ENCODE data around the gene MAPKAP1. TPM values are rescaled to one million over a fixed set of nuclear protein-coding genes. Genes with fewer than 3 reads are reported as not detected.

The MAPKAP1 gene
- total and polyA plus RNA-seq, 4 donors: 44.5 to 64.0 (median 62.6) TPM

- peak in 1 of 6 donors; percentile 54 for DNase-seq (ENCODE audit: low read depth in 4 of 6, low spot score in 6 of 6)
- Histone ChIP-seq H3K27ac (ENCODE audit: low read depth, low read length) (no peak overlapping the region), H3K36me3 (ENCODE audit: control insufficient read depth, insufficient read depth, low read length) (no peaks in the 10 kb centered on the region), H3K4me1 (ENCODE audit: control insufficient read depth, insufficient read depth, low read length) (peaks cover 13% of the 10 kb centered on the region), H3K9me3 (ENCODE audit: control insufficient read depth, insufficient read depth, low read length) (no peaks in the 10 kb centered on the region), H3K4me3 (ENCODE audit: low read depth, low read length) (no peak overlapping the region), H3K27me3 (ENCODE audit: control insufficient read depth, insufficient read depth, low read length) (no peaks in the 10 kb centered on the region)
- 80% methylated on average over 2 of the region's 6 CpGs for WGBS (ENCODE audit: insufficient coverage)
Observed at GRCh38 chr9:125515983-125516940, 190.7 kb downstream of the MAPKAP1 start.

GRCh38 chr9:125515281-125515680, 191.7 kb downstream of the MAPKAP1 start:
- Histone ChIP-seq H3K4me3 (ENCODE audit: low read depth, low read length) (no peak overlapping the region), H3K27ac (ENCODE audit: low read depth, low read length) (no peak overlapping the region), H3K4me1 (ENCODE audit: control insufficient read depth, insufficient read depth, low read length) (peaks cover 13% of the 10 kb centered on the region), H3K27me3 (ENCODE audit: control insufficient read depth, insufficient read depth, low read length) (no peaks in the 10 kb centered on the region), H3K9me3 (ENCODE audit: control insufficient read depth, insufficient read depth, low read length) (no peaks in the 10 kb centered on the region), H3K36me3 (ENCODE audit: control insufficient read depth, insufficient read depth, low read length) (no peaks in the 10 kb centered on the region)
- WGBS (ENCODE audit: insufficient coverage): 94% methylated on average over 2 of the region's 5 CpGs
- no peak for DNase-seq (ENCODE audit: low read depth in 4 of 6, low spot score in 6 of 6)

- Histone ChIP-seq H3K27ac (ENCODE audit: low read depth, low read length) (no peak overlapping the region), H3K4me1 (ENCODE audit: control insufficient read depth, insufficient read depth, low read length) (peaks cover 13% of the 10 kb centered on the region), H3K4me3 (ENCODE audit: low read depth, low read length) (no peak overlapping the region), H3K27me3 (ENCODE audit: control insufficient read depth, insufficient read depth, low read length) (no peaks in the 10 kb centered on the region), H3K9me3 (ENCODE audit: control insufficient read depth, insufficient read depth, low read length) (no peaks in the 10 kb centered on the region), H3K36me3 (ENCODE audit: control insufficient read depth, insufficient read depth, low read length) (no peaks in the 10 kb centered on the region)
- WGBS (ENCODE audit: insufficient coverage): 81% methylated on average over 4 of the region's 4 CpGs
- no peak for DNase-seq (ENCODE audit: low read depth in 4 of 6, low spot score in 6 of 6)
Observed at GRCh38 chr9:125514468-125514867, 192.5 kb downstream of the MAPKAP1 start.

- Histone ChIP-seq H3K4me3 (ENCODE audit: low read depth, low read length) (no peak overlapping the region), H3K36me3 (ENCODE audit: control insufficient read depth, insufficient read depth, low read length) (no peaks in the 10 kb centered on the region), H3K4me1 (ENCODE audit: control insufficient read depth, insufficient read depth, low read length) (peaks cover 13% of the 10 kb centered on the region), H3K27me3 (ENCODE audit: control insufficient read depth, insufficient read depth, low read length) (no peaks in the 10 kb centered on the region), H3K27ac (ENCODE audit: low read depth, low read length) (no peak overlapping the region), H3K9me3 (ENCODE audit: control insufficient read depth, insufficient read depth, low read length) (no peaks in the 10 kb centered on the region)
- DNase-seq (ENCODE audit: low read depth in 4 of 6, low spot score in 6 of 6): no peak
- 95% methylated on average over 10 of the region's 13 CpGs for WGBS (ENCODE audit: insufficient coverage)
Observed at GRCh38 chr9:125513668-125514413, 193.2 kb downstream of the MAPKAP1 start.

- H3K27ac ChIP-seq (ENCODE audit: low read depth, low read length): no peak overlapping the region
- H3K4me1 ChIP-seq (ENCODE audit: control insufficient read depth, insufficient read depth, low read length): peaks cover 13% of the 10 kb centered on the region
- H3K27me3 ChIP-seq (ENCODE audit: control insufficient read depth, insufficient read depth, low read length): no peaks in the 10 kb centered on the region
- no peak overlapping the region for H3K4me3 ChIP-seq (ENCODE audit: low read depth, low read length)
- peak in 1 of 6 donors; percentile 24 for DNase-seq (ENCODE audit: low read depth in 4 of 6, low spot score in 6 of 6)
- WGBS (ENCODE audit: insufficient coverage): 83% methylated on average over 1 of the region's 2 CpGs
- no peaks in the 10 kb centered on the region for H3K9me3 ChIP-seq (ENCODE audit: control insufficient read depth, insufficient read depth, low read length)
- H3K36me3 ChIP-seq (ENCODE audit: control insufficient read depth, insufficient read depth, low read length): no peaks in the 10 kb centered on the region
Observed at GRCh38 chr9:125513303-125513667, 193.7 kb downstream of the MAPKAP1 start.

GRCh38 chr9:125511789-125512660, 195.0 kb downstream of the MAPKAP1 start:
- H3K4me3 ChIP-seq (ENCODE audit: low read depth, low read length): no peak overlapping the region
- peaks cover 13% of the 10 kb centered on the region for H3K4me1 ChIP-seq (ENCODE audit: control insufficient read depth, insufficient read depth, low read length)
- 37% methylated on average over 9 of the region's 18 CpGs for WGBS (ENCODE audit: insufficient coverage)
- no peaks in the 10 kb centered on the region for H3K36me3 ChIP-seq (ENCODE audit: control insufficient read depth, insufficient read depth, low read length)
- peak overlapping the region; percentile 50 for H3K27ac ChIP-seq (ENCODE audit: low read depth, low read length)
- DNase-seq (ENCODE audit: low read depth in 4 of 6, low spot score in 6 of 6): peak in 2 of 6 donors; percentile 46 to 65
- H3K9me3 ChIP-seq (ENCODE audit: control insufficient read depth, insufficient read depth, low read length): no peaks in the 10 kb centered on the region
- H3K27me3 ChIP-seq (ENCODE audit: control insufficient read depth, insufficient read depth, low read length): no peaks in the 10 kb centered on the region

GRCh38 chr9:125510980-125511379, 196.0 kb downstream of the MAPKAP1 start:
- no peak overlapping the region for H3K4me3 ChIP-seq (ENCODE audit: low read depth, low read length)
- peak overlapping the region; percentile 50 for H3K27ac ChIP-seq (ENCODE audit: low read depth, low read length)
- H3K27me3 ChIP-seq (ENCODE audit: control insufficient read depth, insufficient read depth, low read length): no peaks in the 10 kb centered on the region
- no peak for DNase-seq (ENCODE audit: low read depth in 4 of 6, low spot score in 6 of 6)
- peaks cover 13% of the 10 kb centered on the region for H3K4me1 ChIP-seq (ENCODE audit: control insufficient read depth, insufficient read depth, low read length)
- H3K9me3 ChIP-seq (ENCODE audit: control insufficient read depth, insufficient read depth, low read length): no peaks in the 10 kb centered on the region
- peaks cover 3% of the 10 kb centered on the region for H3K36me3 ChIP-seq (ENCODE audit: control insufficient read depth, insufficient read depth, low read length)
- WGBS (ENCODE audit: insufficient coverage): no CpG with 5 or more reads among the region's 1 CpG

- peaks cover 10% of the 10 kb centered on the region for H3K4me1 ChIP-seq (ENCODE audit: control insufficient read depth, insufficient read depth, low read length)
- H3K27me3 ChIP-seq (ENCODE audit: control insufficient read depth, insufficient read depth, low read length): no peaks in the 10 kb centered on the region
- no peak overlapping the region for H3K27ac ChIP-seq (ENCODE audit: low read depth, low read length)
- H3K9me3 ChIP-seq (ENCODE audit: control insufficient read depth, insufficient read depth, low read length): no peaks in the 10 kb centered on the region
- WGBS (ENCODE audit: insufficient coverage): 47% methylated on average over 4 of the region's 5 CpGs
- H3K36me3 ChIP-seq (ENCODE audit: control insufficient read depth, insufficient read depth, low read length): peaks cover 3% of the 10 kb centered on the region
- no peak overlapping the region for H3K4me3 ChIP-seq (ENCODE audit: low read depth, low read length)
- DNase-seq (ENCODE audit: low read depth in 4 of 6, low spot score in 6 of 6): peak in 1 of 6 donors; percentile 28
Observed at GRCh38 chr9:125509476-125509875, 197.5 kb downstream of the MAPKAP1 start.

- Histone ChIP-seq H3K9me3 (ENCODE audit: control insufficient read depth, insufficient read depth, low read length) (no peaks in the 10 kb centered on the region), H3K27ac (ENCODE audit: low read depth, low read length) (no peak overlapping the region), H3K36me3 (ENCODE audit: control insufficient read depth, insufficient read depth, low read length) (peaks cover 3% of the 10 kb centered on the region), H3K4me1 (ENCODE audit: control insufficient read depth, insufficient read depth, low read length) (peaks cover 2% of the 10 kb centered on the region), H3K27me3 (ENCODE audit: control insufficient read depth, insufficient read depth, low read length) (no peaks in the 10 kb centered on the region), H3K4me3 (ENCODE audit: low read depth, low read length) (no peak overlapping the region)
- 100% methylated on average over 1 of the region's 2 CpGs for WGBS (ENCODE audit: insufficient coverage)
- DNase-seq (ENCODE audit: low read depth in 4 of 6, low spot score in 6 of 6): no peak
Observed at GRCh38 chr9:125508249-125508648, 198.8 kb downstream of the MAPKAP1 start.

Data from spinal cord (tissue), 10 donors.